Measurements from ENCODE around the gene INSYN2B. TPM values are rescaled to one million over a fixed set of nuclear protein-coding genes. Genes with fewer than 3 reads are reported as not detected.

INSYN2B gene
- total RNA-seq, 2 experiments from 2014 or later, result not detected

DNA sequence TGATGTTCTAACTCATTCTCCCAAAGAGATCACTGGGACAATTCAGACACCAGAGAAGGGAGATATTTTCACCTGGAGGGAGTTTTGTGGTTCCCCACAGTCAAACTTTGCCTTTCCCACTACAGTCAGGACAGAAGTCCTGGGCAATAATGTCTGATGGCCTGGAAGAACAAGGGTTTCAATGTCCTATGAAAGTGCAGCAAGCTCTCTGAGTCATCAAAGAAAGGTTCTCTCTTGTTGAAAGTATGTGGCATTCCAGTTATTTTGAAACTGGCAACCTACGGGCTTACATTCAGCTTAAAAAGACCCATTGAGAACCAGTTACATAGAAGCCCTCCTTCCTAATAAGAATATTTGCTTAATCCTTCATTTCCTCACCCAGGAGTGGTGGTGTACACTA, 103.9 kb downstream of the INSYN2B start:
- TF ChIP-seq, protein P1, sequence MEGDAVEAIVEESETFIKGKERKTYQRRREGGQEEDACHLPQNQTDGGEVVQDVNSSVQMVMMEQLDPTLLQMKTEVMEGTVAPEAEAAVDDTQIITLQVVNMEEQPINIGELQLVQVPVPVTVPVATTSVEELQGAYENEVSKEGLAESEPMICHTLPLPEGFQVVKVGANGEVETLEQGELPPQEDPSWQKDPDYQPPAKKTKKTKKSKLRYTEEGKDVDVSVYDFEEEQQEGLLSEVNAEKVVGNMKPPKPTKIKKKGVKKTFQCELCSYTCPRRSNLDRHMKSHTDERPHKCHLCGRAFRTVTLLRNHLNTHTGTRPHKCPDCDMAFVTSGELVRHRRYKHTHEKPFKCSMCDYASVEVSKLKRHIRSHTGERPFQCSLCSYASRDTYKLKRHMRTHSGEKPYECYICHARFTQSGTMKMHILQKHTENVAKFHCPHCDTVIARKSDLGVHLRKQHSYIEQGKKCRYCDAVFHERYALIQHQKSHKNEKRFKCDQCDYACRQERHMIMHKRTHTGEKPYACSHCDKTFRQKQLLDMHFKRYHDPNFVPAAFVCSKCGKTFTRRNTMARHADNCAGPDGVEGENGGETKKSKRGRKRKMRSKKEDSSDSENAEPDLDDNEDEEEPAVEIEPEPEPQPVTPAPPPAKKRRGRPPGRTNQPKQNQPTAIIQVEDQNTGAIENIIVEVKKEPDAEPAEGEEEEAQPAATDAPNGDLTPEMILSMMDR (IDR thresholded peaks at IDR 0.05), result no peak
- intact Hi-C loops (cut with micrococcal nuclease), result no loop called here
- no peak overlapping the region for H3K4me3 Mint-ChIP-seq
- DNase-seq (no peak), ATAC-seq (no peak)
- no peaks in the 10 kb centered on the region for H3K27me3 Mint-ChIP-seq
- ChIA-PET POLR2A (interaction anchor here (0.6 kb wide), 1 partner anchor 41 kb away, joined by 3 read pairs; no protein-coding TSS in a partner anchor), CTCF (no interaction called here)
- H3K9me3 Mint-ChIP-seq, result no peaks in the 10 kb centered on the region
- H3K4me1 Mint-ChIP-seq (ENCODE audit: low read depth), result peaks cover 13% of the 10 kb centered on the region
- H3K36me3 Mint-ChIP-seq (ENCODE audit: low read depth), result peaks cover 17% of the 10 kb centered on the region
- H3K27ac Mint-ChIP-seq, result no peak overlapping the region

GRCh38 chr5:169875731-169876130, 104.6 kb downstream of the INSYN2B start:
- Mint-ChIP-seq H3K27me3 (no peaks in the 10 kb centered on the region), H3K4me1 (ENCODE audit: low read depth) (peaks cover 13% of the 10 kb centered on the region), H3K36me3 (ENCODE audit: low read depth) (peaks cover 20% of the 10 kb centered on the region), H3K9me3 (no peaks in the 10 kb centered on the region), H3K27ac (no peak overlapping the region), H3K4me3 (no peak overlapping the region)
- ATAC-seq, result no peak
- intact Hi-C loops (cut with micrococcal nuclease), result no loop called here
- ChIA-PET POLR2A (no interaction called here), CTCF (no interaction called here)
- no peak for DNase-seq
- TF ChIP-seq, protein P1 (IDR thresholded peaks at IDR 0.05), result no peak

DNA sequence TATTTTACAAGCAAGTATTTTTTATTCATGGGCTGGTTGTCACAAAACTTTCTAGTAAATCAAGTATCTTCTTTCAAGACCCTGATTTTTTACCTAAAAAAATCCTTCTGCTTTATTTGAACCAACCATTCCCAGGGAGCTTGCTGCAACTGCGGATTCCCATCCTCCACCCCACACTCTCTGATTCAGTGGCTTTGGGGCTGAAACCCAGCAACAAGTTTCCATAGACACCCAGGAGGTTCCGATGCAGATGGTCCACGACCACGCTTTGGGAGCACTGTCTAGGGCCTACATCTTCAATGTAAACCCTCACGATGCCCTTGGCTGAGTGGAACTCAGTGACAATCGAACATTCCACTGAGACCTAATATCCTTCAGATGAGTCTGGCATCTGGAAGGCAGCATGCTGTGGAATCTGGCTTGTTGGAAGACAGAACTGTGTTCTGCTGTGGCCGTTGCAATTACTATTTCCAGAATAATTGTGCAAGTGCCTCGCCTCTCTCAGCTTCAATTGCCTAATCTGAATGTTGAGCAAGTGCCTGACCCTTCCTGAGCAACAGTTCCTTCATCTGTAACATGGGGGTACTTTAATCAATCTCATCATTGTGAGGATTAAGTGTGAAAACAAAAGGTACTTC, 105.1 kb downstream of the INSYN2B start:
- no peak for DNase-seq
- no peaks in the 10 kb centered on the region for H3K27me3 Mint-ChIP-seq
- ChIA-PET POLR2A (no interaction called here), CTCF (interaction anchor here (1.3 kb wide), 1 partner anchor 22 kb away, joined by 4 read pairs; no protein-coding TSS in a partner anchor)
- intact Hi-C loops (cut with micrococcal nuclease), result no loop called here
- H3K4me3 Mint-ChIP-seq, result no peak overlapping the region
- H3K9me3 Mint-ChIP-seq, result no peaks in the 10 kb centered on the region
- H3K36me3 Mint-ChIP-seq (ENCODE audit: low read depth), result peaks cover 22% of the 10 kb centered on the region
- peaks cover 13% of the 10 kb centered on the region for H3K4me1 Mint-ChIP-seq (ENCODE audit: low read depth)
- TF ChIP-seq, protein P1 (IDR thresholded peaks at IDR 0.05), result no peak
- no peak for ATAC-seq
- no peak overlapping the region for H3K27ac Mint-ChIP-seq

DNA sequence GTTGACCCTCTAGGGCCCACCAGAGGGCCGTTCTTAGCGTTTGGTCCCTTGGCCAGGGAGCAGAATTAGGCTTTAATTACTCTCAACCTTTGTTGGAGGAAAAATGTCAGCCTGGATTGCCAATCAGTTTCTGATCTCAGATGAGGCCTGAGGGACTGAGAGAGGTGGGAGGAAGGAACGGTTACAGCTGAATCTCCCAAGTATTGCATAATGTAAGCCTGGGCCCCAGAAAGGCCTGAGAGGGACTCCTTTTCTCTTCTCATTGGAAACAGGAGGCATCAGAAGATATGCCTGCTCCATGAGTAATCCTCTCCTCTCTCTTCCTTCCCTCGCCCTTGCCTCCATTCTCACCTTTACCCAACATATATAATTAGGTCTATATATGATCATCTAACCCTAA, 105.7 kb downstream of the INSYN2B start:
- no peak overlapping the region for H3K4me3 Mint-ChIP-seq
- H3K36me3 Mint-ChIP-seq (ENCODE audit: low read depth), result peaks cover 28% of the 10 kb centered on the region
- no peak for ATAC-seq
- CTCF ChIA-PET, result interaction anchor here (1.3 kb wide), 1 partner anchor 23 kb away, joined by 4 read pairs; no protein-coding TSS in a partner anchor
- H3K4me1 Mint-ChIP-seq (ENCODE audit: low read depth), result peaks cover 13% of the 10 kb centered on the region
- no peaks in the 10 kb centered on the region for H3K9me3 Mint-ChIP-seq
- intact Hi-C loops (cut with micrococcal nuclease), result no loop called here
- no peaks in the 10 kb centered on the region for H3K27me3 Mint-ChIP-seq
- H3K27ac Mint-ChIP-seq, result no peak overlapping the region
- TF ChIP-seq, protein P1 (IDR thresholded peaks at IDR 0.05), result no peak
- POLR2A ChIA-PET, result no interaction called here
- DNase-seq, result no peak

DNA sequence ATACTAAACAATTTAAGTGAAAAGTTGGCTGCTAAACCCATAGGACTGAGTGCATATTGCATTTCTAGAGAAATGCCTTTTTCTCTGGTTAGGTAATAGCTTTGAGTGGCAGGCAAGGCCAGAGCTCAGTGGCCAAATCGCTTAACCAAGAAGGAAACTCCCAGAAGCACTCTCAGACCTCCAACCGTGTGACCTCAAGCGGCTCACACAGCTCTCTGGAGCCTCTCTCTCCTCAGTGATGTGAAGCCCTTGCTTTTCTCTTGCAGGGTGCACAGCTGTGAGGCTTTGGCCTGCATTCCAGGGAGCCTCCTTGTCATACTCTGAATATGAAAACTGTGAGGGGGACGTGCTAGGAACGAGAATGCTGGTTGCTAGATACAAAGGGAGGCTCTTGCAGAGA, 106.7 kb downstream of the INSYN2B start:
- CTCF ChIA-PET, result interaction anchor here (1.3 kb wide), 1 partner anchor 24 kb away, joined by 4 read pairs; no protein-coding TSS in a partner anchor
- Mint-ChIP-seq H3K36me3 (ENCODE audit: low read depth) (peaks cover 23% of the 10 kb centered on the region), H3K27ac (no peak overlapping the region), H3K27me3 (no peaks in the 10 kb centered on the region), H3K4me1 (ENCODE audit: low read depth) (peaks cover 8% of the 10 kb centered on the region), H3K9me3 (no peaks in the 10 kb centered on the region), H3K4me3 (no peak overlapping the region)
- no peak for ATAC-seq
- DNase-seq, result no peak
- TF ChIP-seq, protein P1 (IDR thresholded peaks at IDR 0.05), result no peak
- POLR2A ChIA-PET, result no interaction called here
- intact Hi-C loops (cut with micrococcal nuclease), result no loop called here
